H1 (cell line): ENCODE results near the gene IQSEC3. TPM values are rescaled to one million over a fixed set of nuclear protein-coding genes. Genes with fewer than 3 reads are reported as not detected.

Experiments
- CTCF ChIA-PET: fragments of 300-600 bp; sonication (Branson Sonifier 250); formaldehyde crosslinking; loops from one replicate; lab custom pipeline; 2021; ENCODE audit not compliant: partially characterized antibody; lab: Charles Lee
- POLR2A ChIA-PET: fragments of 300-600 bp; sonication (Branson Sonifier 250); formaldehyde crosslinking; loops from one replicate; lab custom pipeline; 2021; ENCODE audit warnings: inconsistent platforms; ENCODE audit not compliant: partially characterized antibody; lab: Charles Lee
- DNase-seq, 2 experiments: peaks; one replicate each; pipeline versions ENCODE4 v3.0.0 to v3.0.0-alpha.2; 2010 to 2022; ENCODE audit warnings: low spot score in 2 of 2, low read depth in 1 of 2, mixed read lengths in 1 of 2
- FAIRE-seq: peaks from 2 replicates; lab custom pipeline; 2011; peaks lifted over from hg19 to GRCh38; lab: Jason Lieb, UNC
- H2AFZ ChIP-seq: 2 replicates; pipeline ENCODE4 v1.8.1; 2012; ENCODE audit warnings: low read length, inconsistent platforms
- H2AK5ac ChIP-seq: 2 replicates; pipeline ENCODE4 v1.6.1; 2013; ENCODE audit warnings: low read depth, low read length
- H2BK120ac ChIP-seq: replicated peaks from 2 replicates; pipeline ENCODE3; 2013; ENCODE audit warnings: low read depth, low read length, inconsistent platforms
- H2BK12ac ChIP-seq: 2 replicates; pipeline ENCODE4 v1.6.1; 2013; ENCODE audit warnings: low read depth, low read length
- H2BK15ac ChIP-seq: 2 replicates; pipeline ENCODE4 v1.6.1; 2013; ENCODE audit warnings: low read length
- H2BK20ac ChIP-seq: 2 replicates; pipeline ENCODE4 v1.6.1; 2013; ENCODE audit warnings: low read length
- H2BK5ac ChIP-seq: 2 replicates; pipeline ENCODE4 v1.6.1; 2013; ENCODE audit warnings: low read depth, low read length
- H3K14ac ChIP-seq: 2 replicates; pipeline ENCODE4 v1.6.1; 2013; ENCODE audit warnings: inconsistent platforms; ENCODE audit not compliant: insufficient read length
- H3K18ac ChIP-seq: 2 replicates; pipeline ENCODE4 v1.6.1; 2013; ENCODE audit warnings: low read length; ENCODE audit errors: extremely low read depth
- H3K23ac ChIP-seq: 2 replicates; pipeline ENCODE4 v1.6.1; 2013; ENCODE audit warnings: inconsistent platforms; ENCODE audit not compliant: insufficient read length
- H3K23me2 ChIP-seq: 2 replicates; pipeline ENCODE4 v1.6.1; 2013; ENCODE audit warnings: low read depth, low read length
- H3K27ac ChIP-seq: 2 replicates; pipeline ENCODE4 v1.6.1; 2011; ENCODE audit warnings: low read depth, low read length, inconsistent platforms
- H3K27me3 ChIP-seq, 4 experiments: replicated peaks in 1 of 4; 1 replicate in 1 of 4; 2 replicates in 3 of 4; pipeline versions ENCODE4 v1.6.1 to v1.8.1; 2011 to 2013; ENCODE audit warnings: low read length in 3 of 4, mild to moderate bottlenecking in 3 of 4, inconsistent platforms in 2 of 4, mixed read lengths in 2 of 4, moderate library complexity in 1 of 4; ENCODE audit not compliant: control insufficient read depth in 3 of 4, insufficient read depth in 3 of 4; ENCODE audit errors: extremely low read depth in 1 of 4
- H3K36me3 ChIP-seq, 4 experiments: 2 replicates each; pipeline versions ENCODE4 v1.6.1 to v1.8.1; 2011 to 2013; ENCODE audit warnings: mild to moderate bottlenecking in 4 of 4, low read length in 3 of 4, moderate library complexity in 2 of 4, control low read depth in 1 of 4, inconsistent platforms in 1 of 4; ENCODE audit not compliant: insufficient read depth in 4 of 4, control insufficient read depth in 2 of 4
- H3K4ac ChIP-seq: replicated peaks from 2 replicates; pipeline ENCODE3; 2013; ENCODE audit warnings: low read length, low read depth, mixed read lengths, inconsistent platforms; ENCODE audit not compliant: insufficient read length
- H3K4me1 ChIP-seq, 4 experiments: replicated peaks in 1 of 4; 1 replicate in 1 of 4; 2 replicates in 3 of 4; pipeline versions ENCODE4 v1.6.1 to v1.8.1; 2011 to 2013; ENCODE audit warnings: low read length in 3 of 4, inconsistent platforms in 2 of 4, mixed read lengths in 1 of 4; ENCODE audit not compliant: insufficient read depth in 4 of 4, control insufficient read depth in 3 of 4
- H3K4me2 ChIP-seq, 2 experiments: 2 replicates each; pipeline versions ENCODE4 v1.6.1 to v1.8.1; 2011 to 2013; ENCODE audit warnings: low read depth in 2 of 2, low read length in 2 of 2, control low read depth in 1 of 2, inconsistent platforms in 1 of 2, mild to moderate bottlenecking in 1 of 2; ENCODE audit not compliant: insufficient read depth in 1 of 2
- H3K4me3 ChIP-seq, 4 experiments: fragments of 200-600, 300-600 bp in 1 of 4; sonication (generic), shearing (Covaris generic), sonication (Bioruptor Twin) in 1 of 4; 2 replicates each; pipeline versions ENCODE4 v1.5.1 to v1.8.1; 2011 to 2016; ENCODE audit warnings: low read length in 4 of 4, low read depth in 3 of 4, control low read depth in 2 of 4, inconsistent platforms in 2 of 4, mild to moderate bottlenecking in 2 of 4, mixed read lengths in 1 of 4, moderate library complexity in 1 of 4; ENCODE audit not compliant: insufficient read depth in 2 of 4; ENCODE audit errors: extremely low read depth in 1 of 4
- H3K56ac ChIP-seq: replicated peaks from 2 replicates; pipeline ENCODE3; 2013; ENCODE audit warnings: low read depth, mild to moderate bottlenecking, mixed read lengths, low read length, inconsistent platforms; ENCODE audit not compliant: insufficient read length
- H3K79me1 ChIP-seq: 2 replicates; pipeline ENCODE4 v1.6.1; 2013; ENCODE audit warnings: low read depth, low read length, control low read depth
- H3K79me2 ChIP-seq, 2 experiments: 2 replicates each; pipeline versions ENCODE4 v1.6.1 to v1.8.1; 2012 to 2013; ENCODE audit warnings: low read length in 2 of 2, mild to moderate bottlenecking in 2 of 2, inconsistent platforms in 1 of 2; ENCODE audit not compliant: insufficient read depth in 2 of 2, control insufficient read depth in 1 of 2
- H3K9ac ChIP-seq, 4 experiments: replicated peaks in 1 of 4; 1 replicate in 1 of 4; 2 replicates in 3 of 4; pipeline versions ENCODE4 v1.6.1 to v1.8.1; 2011 to 2013; ENCODE audit warnings: low read depth in 3 of 4, low read length in 3 of 4, control low read depth in 2 of 4, mild to moderate bottlenecking in 2 of 4, moderate library complexity in 2 of 4, inconsistent platforms in 1 of 4; ENCODE audit errors: extremely low read depth in 1 of 4
- H3K9me3 ChIP-seq, 2 experiments: 2 replicates each; pipeline versions ENCODE4 v1.6.1 to v1.8.1; 2012 to 2013; ENCODE audit warnings: mild to moderate bottlenecking in 2 of 2, moderate library complexity in 2 of 2, control low read depth in 1 of 2, inconsistent platforms in 1 of 2, low read depth in 1 of 2, low read length in 1 of 2, mixed read lengths in 1 of 2; ENCODE audit not compliant: insufficient read depth in 2 of 2
- H4K20me1 ChIP-seq, 2 experiments: replicated peaks in 1 of 2; 2 replicates each; pipeline versions ENCODE3 to v1.8.1; 2011 to 2013; ENCODE audit warnings: inconsistent platforms in 2 of 2, low read length in 2 of 2, mild to moderate bottlenecking in 1 of 2; ENCODE audit not compliant: insufficient read depth in 2 of 2, control insufficient read depth in 1 of 2
- H4K5ac ChIP-seq: 2 replicates; pipeline ENCODE4 v1.6.1; 2013; ENCODE audit warnings: low read length, low read depth, mixed read lengths, inconsistent platforms; ENCODE audit not compliant: insufficient read length
- H4K8ac ChIP-seq: 2 replicates; pipeline ENCODE4 v1.8.0; 2013; ENCODE audit warnings: mild to moderate bottlenecking, moderate library complexity, low read length, inconsistent platforms; ENCODE audit not compliant: insufficient read depth; ENCODE audit errors: extremely low read depth
- H4K91ac ChIP-seq: replicated peaks from 2 replicates; pipeline ENCODE3; 2013; ENCODE audit warnings: low read length, mixed read lengths, inconsistent platforms; ENCODE audit not compliant: insufficient read length
- CBX8 ChIP-seq: fragments of 300-800, 300-1000 bp; sonication (generic); IDR thresholded peaks from 2 replicates; pipeline ENCODE4 v1.7.1; 2016; ENCODE audit warnings: low read depth, low read length, borderline replicate concordance
- CEBPB ChIP-seq: IDR thresholded peaks from 2 replicates; pipeline ENCODE4 v1.6.1; 2012; ENCODE audit warnings: low read depth, low read length
- CHD1 ChIP-seq: IDR thresholded peaks from 2 replicates; pipeline ENCODE4 v1.6.1; 2012; ENCODE audit warnings: low read depth, low read length, improper control_type of control experiment
- FOSL1 ChIP-seq: IDR thresholded peaks from 2 replicates; pipeline ENCODE4 v1.6.1; 2011; ENCODE audit warnings: mild to moderate bottlenecking, low read depth, low read length, moderate library complexity; ENCODE audit not compliant: insufficient read depth
- GABPA ChIP-seq: IDR thresholded peaks from 2 replicates; pipeline ENCODE4 v1.6.1; 2011; ENCODE audit warnings: mild to moderate bottlenecking, low read length, moderate library complexity, borderline replicate concordance; ENCODE audit not compliant: insufficient read depth
- GTF2F1 ChIP-seq: IDR thresholded peaks from 2 replicates; pipeline ENCODE4 v1.6.1; 2012; ENCODE audit warnings: low read depth, low read length, improper control_type of control experiment, borderline replicate concordance
- KDM4A ChIP-seq: IDR thresholded peaks from one replicate; pipeline ENCODE4 v1.7.1; 2012; ENCODE audit warnings: low read depth, mild to moderate bottlenecking, moderate library complexity, low read length, inconsistent platforms; ENCODE audit not compliant: severe bottlenecking
- RAD21 ChIP-seq, 2 experiments: IDR thresholded peaks in 1 of 2; conservative IDR thresholded peaks in 1 of 2; 2 replicates each; pipeline ENCODE4 v1.6.1; 2011; ENCODE audit warnings: low read depth in 2 of 2, low read length in 2 of 2, improper control_type of control experiment in 1 of 2, inconsistent platforms in 1 of 2, mild to moderate bottlenecking in 1 of 2, moderate library complexity in 1 of 2
- RXRA ChIP-seq: IDR thresholded peaks from 2 replicates; pipeline ENCODE4 v1.6.1; 2011; ENCODE audit warnings: low read depth, mild to moderate bottlenecking, low read length, moderate library complexity; ENCODE audit not compliant: insufficient read depth
- TBP ChIP-seq: IDR thresholded peaks from 2 replicates; pipeline ENCODE4 v1.6.1; 2011; ENCODE audit warnings: low read depth, low read length, improper control_type of control experiment
- TEAD4 ChIP-seq: IDR thresholded peaks from 2 replicates; pipeline ENCODE4 v1.6.1; 2012; ENCODE audit warnings: low read depth, low read length, inconsistent platforms, mixed read lengths
- WGBS, 2 experiments: shearing (Covaris generic) in 1 of 2; methylation state at CpG; one replicate each; pipeline versions ENCODE4 v1.1.6 to v1.1.7; 2013 to 2015; ENCODE audit warnings: low lambda C conversion rate in 2 of 2, mixed read lengths in 2 of 2, inconsistent platforms in 1 of 2, low coverage in 1 of 2, missing lambda C conversion rate in 1 of 2; ENCODE audit not compliant: insufficient replicate concordance in 2 of 2, insufficient coverage in 1 of 2, insufficient read length in 1 of 2; ENCODE audit errors: extremely low coverage in 1 of 2, missing lambda C conversion rate in 1 of 2; 5-methylcytosine and 5-hydroxymethylcytosine counted together
- polyA plus RNA-seq, 7 experiments: library from polyadenylated mRNA; depleted of rRNA in 3 of 7; stranded (reverse) in 5 of 7; unstranded in 2 of 7; fragments of >200 nt in 5 of 7; fragments of 200-250 nt in 2 of 7; gene quantifications; 1 replicate in 5 of 7; 2 replicates in 1 of 7; 4 replicates in 1 of 7; pipeline versions ENCODE4 v1.2.1 to v1.2.3, GENCODE V29; 2011 to 2013; ENCODE audit warnings: missing spikeins in 2 of 7, mixed read lengths in 2 of 7
- total RNA-seq: library from RNA; stranded (reverse); fragmentation: NEBNext Ultra II Directional; extraction: Animal tissue kit (Norgen Biotek cat#: 25700); gene quantifications from 2 replicates; pipeline ENCODE4 v1.2.1, GENCODE V29; 2021

The IQSEC3 gene
- total and polyA plus RNA-seq, 2 of the 8 experiments (the other 6 are each of a cell fraction or from before 2014, with no cell fraction given), result 1.2 to 3.1 TPM

- Histone ChIP-seq H3K79me1 (no peaks in the 10 kb centered on the region), H3K56ac (no peak within 1 kb of the TSS), H3K4ac (no peak within 1 kb of the TSS), H2BK12ac (0 out of 2 replicates have a peak within 1 kb of the TSS, but pooled peaks have one; percentile 33), H4K8ac (peak within 1 kb of the TSS; percentile 69), H4K5ac (no peak within 1 kb of the TSS), H3K4me1 (peaks cover 0 to 20% (median 15%) of the 10 kb centered on the region in 4 experiments; a peak in 6 of 7 replicates), H3K23me2 (peaks cover 3% of the 10 kb centered on the region; the same call in 1 of the 2 replicates), H3K14ac (no peak within 1 kb of the TSS), H3K79me2 (no peaks in the 10 kb centered on the region), H2BK15ac (0 out of 2 replicates have a peak within 1 kb of the TSS, but pooled peaks have one; percentile 53), H3K23ac (no peak within 1 kb of the TSS), H3K27me3 (peaks cover 0 to 15% (median 13%) of the 10 kb centered on the region in 4 experiments; a peak in 4 of 7 replicates), H2BK20ac (no peak within 1 kb of the TSS), H3K27ac (no peak within 1 kb of the TSS), H2AFZ (no peak within 1 kb of the TSS), H3K9me3 (no peaks in the 10 kb centered on the region), H2BK5ac (no peak within 1 kb of the TSS), H3K18ac (no peak within 1 kb of the TSS; the same call in 1 of the 2 replicates), H2AK5ac (peak within 1 kb of the TSS; percentile 53; the same call in 1 of the 2 replicates), H3K36me3 (no peaks in the 10 kb centered on the region), H3K4me2 (peak within 1 kb of the TSS; percentile 3 to 16; a peak in 2 of 4 replicates), H4K91ac (no peak within 1 kb of the TSS), H3K9ac (no peak within 1 kb of the TSS; a peak in 1 of 7 replicates), H3K4me3 (peak within 1 kb of the TSS in 2 of 4 experiments; percentile 1; a peak in 1 of 8 replicates), H2BK120ac (no peak within 1 kb of the TSS), H4K20me1 (peaks cover 0 to under 1% of the 10 kb centered on the region in 2 experiments)
- no peak for DNase-seq
- WGBS, 2 experiments, result 56% methylated on average over 14 of the region's 14 CpGs; no CpG with 5 or more reads in 1 of the 2 experiments
- CTCF ChIA-PET, result interaction anchor here (1.1 to 2.9 kb wide), 7 partner anchors 10 to 61 kb away, joined by 3 to 13 read pairs (median 5); no protein-coding TSS in a partner anchor
- POLR2A ChIA-PET, result interaction anchor here (2.0 kb wide), 1 partner anchor 10 kb away, joined by 8 read pairs; no protein-coding TSS in a partner anchor
- FAIRE-seq, result no peak
- TF ChIP-seq TEAD4, result peak; percentile 45; the same call in 1 of the 2 replicates
- TF ChIP-seq CHD1, result no peak
- no peak for TF ChIP-seq FOSL1
- TF ChIP-seq TBP, result 0 out of 2 replicates have a peak, but pooled peaks have one; percentile 21
- TF ChIP-seq CBX8, result no peak
- TF ChIP-seq GTF2F1, result no peak
- no peak for TF ChIP-seq RXRA
- TF ChIP-seq GABPA, result no peak
- TF ChIP-seq KDM4A, result no peak
- no peak for TF ChIP-seq RAD21 (IDR thresholded peaks at IDR 0.05 in 1 of 2, conservative IDR thresholded peaks at IDR 0.05 in 1 of 2; ENCODE audit: low read depth in 2 of 2, low read length in 2 of 2)
- 0 out of 2 replicates have a peak, but pooled peaks have one; percentile 23 for TF ChIP-seq CEBPB
These were observed 147.6 kb downstream of the IQSEC3 start, which contains the start of gene SLC6A12 for GRCh38 chr12:214003-214741. SLC6A12 (minus strand) TSS chr12:214157; CDS start chr12:209986, 4,171 bp downstream.
